Renal cortical epithelial cell (primary cell): ENCODE data around the gene ZFYVE26. TPM values are rescaled to one million over a fixed set of nuclear protein-coding genes. Genes with fewer than 3 reads are reported as not detected.
"Not testable (repeated sequence)": the region's sequence is repeated elsewhere in the genome, so short reads cannot be mapped to it uniquely, and the experiment has no call there.

Source experiments
- DNase-seq: peaks from one replicate; pipeline ENCODE4 v3.0.0-alpha.2; 2011; ENCODE audit warnings: low read depth
- total RNA-seq: library from RNA; depleted of rRNA; stranded (reverse); fragments of >200 nt; gene quantifications from 2 replicates; pipeline ENCODE4 v1.2.3, GENCODE V29; 2014

The ZFYVE26 gene
- total RNA-seq = 13.0 and 26.0 TPM in 2 replicates

GRCh38 chr14:67816326-67817002 lies at the start of gene ZFYVE26:
Gene ZFYVE26, minus strand, starts transcription at chr14:67816590. Its CDS starts 627 bp downstream, at chr14:67815963.
- peak; percentile 97 for DNase-seq

GRCh38 chr14:67863223-67863622 lies 46.8 kb upstream of the ZFYVE26 start:
- DNase-seq = peak; percentile 30

GRCh38 chr14:67859169-67859749 lies 42.9 kb upstream of the ZFYVE26 start:
- no peak for DNase-seq

- DNase-seq = no peak
These were observed 41.5 kb upstream of the ZFYVE26 start for GRCh38 chr14:67857778-67858350.

GRCh38 chr14:67856827-67857226 lies 40.4 kb upstream of the ZFYVE26 start:
- peak; percentile 35 for DNase-seq

GRCh38 chr14:67853715-67854114 lies 37.3 kb upstream of the ZFYVE26 start:
- no peak for DNase-seq

GRCh38 chr14:67852926-67853604 lies 36.7 kb upstream of the ZFYVE26 start:
- no peak for DNase-seq

- no peak for DNase-seq
These were observed 35.5 kb upstream of the ZFYVE26 start for GRCh38 chr14:67851785-67852410.

- no peak for DNase-seq
These were observed 33.9 kb upstream of the ZFYVE26 start for GRCh38 chr14:67850066-67850830.

- DNase-seq = no peak
These were observed 29.7 kb upstream of the ZFYVE26 start for GRCh38 chr14:67846029-67846610.

GRCh38 chr14:67837011-67837624 lies 20.7 kb upstream of the ZFYVE26 start:
- DNase-seq = peak; percentile 79

GRCh38 chr14:67835596-67835995 lies 19.2 kb upstream of the ZFYVE26 start:
- no peak for DNase-seq

- no peak for DNase-seq
These were observed 17.0 kb upstream of the ZFYVE26 start for GRCh38 chr14:67833403-67833802.

GRCh38 chr14:67831113-67831512 lies 14.7 kb upstream of the ZFYVE26 start:
- no peak for DNase-seq

- no peak for DNase-seq
These were observed 4.7 kb upstream of the ZFYVE26 start for GRCh38 chr14:67821121-67821520.

GRCh38 chr14:67820428-67820971 lies 4.1 kb upstream of the ZFYVE26 start:
- DNase-seq = peak; percentile 50

GRCh38 chr14:67819563-67820421 lies 3.4 kb upstream of the ZFYVE26 start, which contains the start of gene RAD51B:
Gene RAD51B, plus strand, starts transcription at chr14:67819779.
- peak; percentile 75 for DNase-seq

GRCh38 chr14:67818476-67818875 lies 2.1 kb upstream of the ZFYVE26 start:
- not testable (repeated sequence) for DNase-seq

- no peak for DNase-seq
These were observed 1.5 kb upstream of the ZFYVE26 start for GRCh38 chr14:67817750-67818438.
